Fibroblast of villous mesenchyme (primary cell): ENCODE measurements around the gene TMEM41B. TPM values are rescaled to one million over a fixed set of nuclear protein-coding genes. Genes with fewer than 3 reads are reported as not detected.

ENCODE experiments used
- DNase-seq: peaks from one replicate; pipeline ENCODE4 v3.0.0-alpha.2; 2010; ENCODE audit warnings: low read depth
- H3K4me3 ChIP-seq: 2 replicates; pipeline ENCODE4 v1.5.1; 2011; ENCODE audit warnings: low read depth, mild to moderate bottlenecking, low read length
- CTCF ChIP-seq: IDR thresholded peaks from 2 replicates; pipeline ENCODE4 v1.5.1; 2012; ENCODE audit warnings: low read depth, mild to moderate bottlenecking, low read length; ENCODE audit not compliant: insufficient read depth
- small RNA-seq: library from RNA; depleted of rRNA; stranded (forward); fragments of <200 nt; gene quantifications from one replicate; pipeline ENCODE3, GENCODE V24; 2012
- total RNA-seq: library from RNA; depleted of rRNA; stranded (reverse); fragments of >200 nt; gene quantifications from 2 replicates; pipeline ENCODE4 v1.2.3, GENCODE V29; 2012

Gene TMEM41B
- total RNA-seq, 1 donor: 48.8 TPM

GRCh38 chr11:9231848-9232177 lies 82.6 kb downstream of the TMEM41B start:
- TF ChIP-seq CTCF: no peak
- DNase-seq: peak; percentile 75
- peak overlapping the region; percentile 2 for H3K4me3 ChIP-seq

Small RNA genes within 50 kb of the gene (small RNA-seq; reads per million reads assigned to genes)
- not detected for gene RF00017

Other genes starting within 250 kb of the TMEM41B start
- 0.97 and 1.3 TPM in 2 replicates for gene SCUBE2, start 223.0 kb downstream of the TMEM41B start, total RNA-seq
- gene DENND5A, start 49.2 kb downstream of the TMEM41B start, total RNA-seq: 152 and 158 TPM in 2 replicates
- 149 and 184 TPM in 2 replicates for gene IPO7, start 70.1 kb upstream of the TMEM41B start, total RNA-seq
- 15.5 and 25.9 TPM in 2 replicates for gene ZNF143, start 146.4 kb upstream of the TMEM41B start, total RNA-seq